ENCODE results near the gene BPI. TPM values are rescaled to one million over a fixed set of nuclear protein-coding genes. Genes with fewer than 3 reads are reported as not detected.
A peak's percentile ranks its signal among the peaks of the same experiment; 100 is the strongest.
"Not testable (repeated sequence)": the region's sequence is repeated elsewhere in the genome, so short reads cannot be mapped to it uniquely, and the experiment has no call there.

BPI gene
- total RNA-seq: not detected
- long read RNA-seq: 0 reads

DNA sequence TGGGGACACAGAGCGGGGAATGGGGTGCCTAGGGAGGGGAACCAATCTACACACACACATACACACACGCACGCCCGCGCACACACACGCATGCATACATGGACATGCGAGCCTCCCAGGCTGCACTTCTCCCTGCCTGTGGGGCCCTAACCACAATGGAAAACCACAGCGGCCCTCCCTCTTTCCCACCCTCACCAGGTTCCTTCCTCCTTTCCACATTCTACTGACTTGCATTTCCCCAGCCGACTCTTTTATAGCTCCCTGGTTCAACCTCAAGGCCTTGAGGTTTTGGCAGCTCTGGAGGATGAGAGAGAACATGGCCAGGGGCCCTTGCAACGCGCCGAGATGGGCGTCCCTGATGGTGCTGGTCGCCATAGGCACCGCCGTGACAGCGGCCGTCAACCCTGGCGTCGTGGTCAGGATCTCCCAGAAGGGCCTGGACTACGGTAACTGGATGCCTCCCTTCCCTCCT, at the start of gene BPI:
TSS of gene BPI (plus strand) at position 249 of the 472 bp plus-strand sequence. CDS start at position 317, 68 bp downstream.
- ATAC-seq (peak; percentile 24), DNase-seq (no peak)
- intact Hi-C loops (cut with micrococcal nuclease): no loop called here

DNA sequence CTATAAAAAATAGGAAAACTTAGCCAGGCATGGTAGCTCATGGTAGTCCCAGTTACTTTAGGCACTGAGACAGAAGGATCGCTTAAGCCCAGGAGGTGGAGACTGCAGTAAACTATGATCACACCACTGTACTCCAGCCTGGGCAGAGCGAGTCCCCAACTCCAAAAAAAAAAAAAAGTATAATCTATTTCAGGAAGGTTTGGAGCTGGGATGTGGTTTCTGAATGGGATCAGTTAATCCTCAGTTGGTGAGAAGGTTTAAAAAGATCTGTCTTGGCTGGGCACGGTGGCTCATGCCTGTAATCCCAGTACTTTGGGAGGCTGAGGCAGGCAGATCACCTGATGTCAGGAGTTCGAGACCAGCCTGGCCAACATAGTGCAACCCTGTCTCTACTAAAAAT, 49.3 kb upstream of the BPI start:
- ATAC-seq; intact Hi-C loops (cut with micrococcal nuclease); DNase-seq: not testable (repeated sequence)

DNA sequence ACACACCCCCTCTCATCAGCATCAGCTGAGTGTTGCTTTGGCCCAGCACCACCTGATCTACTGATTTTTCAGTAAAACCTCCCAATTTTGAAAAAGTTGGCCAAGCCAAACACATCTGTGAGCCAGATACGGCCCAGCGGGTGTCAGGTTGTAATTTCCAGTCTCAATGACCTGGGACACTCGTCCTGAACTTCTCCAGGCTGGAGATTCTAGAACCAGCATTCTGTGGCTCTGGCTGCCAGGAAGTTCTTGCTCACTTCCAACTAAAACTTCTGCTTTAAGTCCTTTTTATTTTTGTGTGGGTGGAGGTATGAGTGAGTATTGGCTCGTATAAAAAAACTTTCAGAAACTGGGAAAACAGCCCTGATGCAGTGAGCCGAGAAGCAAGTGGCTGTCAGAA, 48.6 kb upstream of the BPI start:
- intact Hi-C loops (cut with micrococcal nuclease): no loop called here
- DNase-seq (no peak), ATAC-seq (peak; percentile 34)

DNA sequence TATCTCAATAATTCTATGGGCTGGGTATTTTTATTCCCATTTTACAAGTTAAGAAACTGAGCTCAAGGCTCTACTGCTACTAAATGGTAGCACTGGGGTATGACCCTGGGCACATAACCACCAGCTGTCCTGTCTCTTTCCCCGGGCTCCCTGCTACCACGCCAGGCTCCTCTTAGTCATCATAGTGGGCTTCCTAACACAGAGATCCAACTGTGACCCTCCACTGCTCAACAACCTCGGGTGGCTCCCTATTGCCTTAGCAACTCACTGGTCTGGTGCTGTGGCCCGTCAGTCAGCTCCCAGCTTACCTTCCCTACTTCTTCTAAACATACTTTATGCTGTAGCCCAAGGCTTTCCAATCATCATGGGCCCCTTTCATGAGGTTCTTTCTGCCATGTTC, 47.9 kb upstream of the BPI start:
- DNase-seq (no peak), ATAC-seq (no peak)
- intact Hi-C loops (cut with micrococcal nuclease): no loop called here

DNA sequence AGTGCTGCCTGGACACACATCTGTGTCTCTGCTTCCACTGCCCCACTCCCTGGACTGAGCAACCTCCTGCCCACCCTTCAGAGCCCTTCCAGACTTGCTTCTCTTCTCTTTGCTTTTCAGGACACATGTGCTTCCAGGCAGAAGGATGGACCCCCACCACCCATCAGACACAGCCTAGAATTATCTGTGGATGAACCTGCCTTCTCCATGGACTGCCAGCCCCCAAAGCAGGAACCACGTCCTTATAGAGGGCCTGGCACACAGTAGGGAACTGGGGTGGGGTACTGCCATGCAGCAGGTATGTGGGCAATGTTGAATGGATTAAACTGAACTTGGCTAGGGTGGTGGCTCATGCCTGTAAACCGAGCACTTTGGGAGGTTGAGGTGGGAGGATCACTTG, 47.0 kb upstream of the BPI start:
- intact Hi-C loops (cut with micrococcal nuclease): no loop called here
- ATAC-seq (no peak), DNase-seq (no peak)

DNA sequence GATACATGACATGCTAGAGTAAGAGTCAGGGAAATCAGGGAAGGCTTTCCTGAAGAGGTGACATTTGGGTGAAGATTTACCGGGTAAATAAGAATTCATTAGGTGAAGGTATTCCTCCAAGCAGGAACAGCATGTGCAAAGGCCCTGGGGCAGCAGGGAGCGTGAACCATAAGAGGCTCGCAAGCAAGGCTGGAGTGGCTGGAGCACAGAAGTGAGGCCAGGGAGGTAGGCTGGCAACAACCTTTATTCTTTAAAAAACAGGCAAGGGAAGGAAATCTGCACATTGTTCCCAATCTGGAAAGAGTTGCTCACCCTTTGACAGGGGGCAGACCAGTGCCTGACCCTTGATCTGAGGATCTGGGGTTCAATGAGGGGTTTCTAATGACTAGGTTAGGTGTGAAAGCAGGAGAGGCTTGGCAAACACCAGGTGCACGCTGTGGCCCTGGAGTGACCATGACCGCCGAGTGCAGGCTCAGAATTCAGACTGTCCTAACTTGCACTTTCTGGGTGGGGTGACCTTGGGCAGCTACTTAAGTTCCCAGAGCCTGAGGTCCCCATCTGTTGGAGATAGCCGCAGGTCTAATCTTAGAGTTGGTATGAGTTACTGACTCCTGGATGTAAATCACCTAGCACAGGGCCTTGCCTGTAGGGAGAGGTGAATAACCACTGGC, 45.3 kb upstream of the BPI start:
- intact Hi-C loops (cut with micrococcal nuclease): no loop called here
- DNase-seq (no peak), ATAC-seq (no peak)

DNA sequence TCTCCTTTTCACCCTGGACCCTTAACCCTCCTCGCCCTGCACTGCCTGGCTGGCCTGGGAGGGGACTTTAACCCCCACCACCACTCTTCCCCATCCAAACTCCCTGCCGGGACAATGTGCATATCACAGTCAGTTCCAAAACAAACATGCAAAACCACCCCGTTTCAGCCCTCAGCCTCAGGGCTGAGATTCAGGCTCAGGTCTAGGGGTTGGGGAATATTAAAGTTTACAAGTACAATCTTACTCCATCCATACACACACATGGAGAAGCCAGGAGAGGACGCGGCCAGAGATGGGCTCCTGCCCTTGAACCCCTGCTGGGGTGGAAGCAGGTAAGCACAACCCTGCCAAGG, 44.0 kb upstream of the BPI start:
- ATAC-seq (peak; percentile 41), DNase-seq (no peak)
- intact Hi-C loops (cut with micrococcal nuclease): no loop called here

DNA sequence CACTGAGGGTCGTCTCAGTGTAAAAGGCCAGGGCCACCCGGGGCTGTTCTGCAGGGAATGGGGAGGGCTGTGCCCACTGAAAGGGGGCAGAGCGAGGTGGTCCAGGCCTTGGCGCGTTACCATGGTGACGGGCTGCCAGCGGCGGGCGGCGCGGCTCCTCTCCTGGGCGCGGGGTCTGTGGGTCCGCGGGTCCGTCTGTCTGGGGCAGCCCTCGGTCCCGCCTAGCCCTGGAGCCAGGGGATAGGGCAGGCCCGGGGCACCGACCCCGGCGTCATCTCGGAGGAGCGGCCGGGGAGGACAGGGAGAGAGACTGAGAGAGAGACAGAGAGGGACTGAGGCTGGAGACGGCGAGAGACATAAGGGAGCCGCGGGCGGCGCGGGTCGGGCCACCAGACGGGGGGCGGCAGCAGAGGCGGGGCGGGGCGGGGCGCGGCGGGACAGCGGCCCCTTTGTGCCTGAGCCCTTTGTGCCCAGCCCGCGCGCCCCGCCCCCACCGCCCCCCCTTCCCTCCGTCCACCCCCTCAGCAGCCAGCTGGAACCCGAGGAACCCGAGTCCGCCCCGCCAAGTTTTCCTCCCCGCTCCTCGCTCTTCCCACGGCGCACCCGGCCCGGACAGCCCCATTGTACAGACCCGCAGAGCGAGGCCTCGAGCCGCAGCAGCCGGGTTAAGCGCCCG, 43.4 kb upstream of the BPI start, which contains the start of gene KIAA1755:
TSS of gene KIAA1755 (minus strand) at position 358 of the 676 bp plus-strand sequence. CDS start at position 123, 235 bp downstream.
- peak; percentile 86 for ATAC-seq
- intact Hi-C loops (cut with micrococcal nuclease): no loop called here
- DNase-seq: peak; percentile 75

DNA sequence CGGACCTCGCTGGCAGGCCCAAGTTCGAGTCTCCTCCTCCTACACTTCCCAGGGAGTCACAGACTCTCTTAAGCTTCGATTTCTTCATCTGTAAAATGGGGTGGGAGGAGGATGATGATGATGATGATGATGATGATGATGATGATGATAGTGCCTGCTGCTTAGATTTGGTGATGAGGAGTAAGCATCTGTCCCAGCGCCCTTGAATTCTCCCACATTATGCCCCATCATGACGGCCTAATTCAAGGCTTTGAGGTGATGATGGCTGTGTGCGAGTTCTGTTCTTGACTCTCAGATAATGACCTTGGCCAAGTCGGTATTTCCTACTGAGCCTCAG, 42.9 kb upstream of the BPI start:
- ATAC-seq: no peak
- DNase-seq: no peak
- intact Hi-C loops (cut with micrococcal nuclease): no loop called here

DNA sequence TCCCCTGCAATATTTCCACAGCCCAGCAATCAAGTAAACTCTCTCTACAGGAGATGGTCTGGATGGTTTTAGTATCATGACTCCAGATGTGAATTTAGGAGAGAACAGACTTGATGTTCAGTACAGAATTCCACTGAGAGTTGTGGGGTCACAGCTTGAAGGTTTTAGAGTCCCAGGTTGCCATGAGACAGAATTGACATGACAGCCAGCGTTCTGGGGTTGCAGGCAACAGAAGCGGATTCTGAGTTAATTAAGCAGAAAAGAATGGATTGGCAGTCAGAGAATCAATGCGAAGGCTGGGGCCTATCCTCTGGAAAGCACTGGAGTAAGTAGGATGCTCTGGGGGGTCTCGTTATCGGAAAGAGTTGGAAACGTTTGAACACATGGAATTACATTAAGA, 41.0 kb upstream of the BPI start:
- ATAC-seq (no peak), DNase-seq (no peak)
- intact Hi-C loops (cut with micrococcal nuclease): no loop called here

DNA sequence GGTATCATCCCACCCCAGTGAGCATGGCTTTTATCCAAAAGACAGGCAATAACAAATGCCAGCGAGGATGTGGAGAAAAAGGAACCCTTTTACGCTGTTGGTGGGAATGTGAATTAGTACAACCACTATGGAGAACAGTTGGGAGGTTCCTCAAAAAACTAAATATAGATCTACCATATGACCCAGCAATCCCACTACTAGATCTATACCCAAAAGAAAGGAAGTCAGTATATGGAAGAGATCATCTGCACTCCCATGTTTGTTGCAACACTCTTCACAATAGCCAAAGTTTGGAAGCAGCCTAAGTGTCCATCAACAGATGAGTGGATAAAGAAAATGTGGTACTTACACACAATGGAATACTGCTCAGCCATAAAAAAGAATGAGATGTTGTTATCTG, 37.5 kb upstream of the BPI start:
- no peak for DNase-seq
- no peak for ATAC-seq
- intact Hi-C loops (cut with micrococcal nuclease): no loop called here

DNA sequence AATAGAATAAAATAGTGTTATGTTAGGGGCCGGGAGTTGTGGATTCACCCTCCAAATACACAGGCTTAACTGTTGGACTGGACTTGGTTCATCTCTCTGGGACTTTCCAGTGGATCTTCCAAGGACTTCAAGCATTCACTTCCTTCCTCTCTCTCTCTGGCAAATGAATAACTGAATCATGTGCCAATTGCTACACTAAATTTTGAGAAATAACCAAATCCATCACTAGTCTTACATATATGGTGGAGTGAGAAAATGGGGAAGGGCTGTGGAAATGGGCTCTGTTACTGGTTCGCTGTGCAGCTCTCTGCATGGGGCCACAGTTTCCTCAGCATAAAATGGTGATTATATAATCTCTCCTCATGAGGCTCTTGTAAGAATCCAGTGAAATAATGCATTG, 36.7 kb upstream of the BPI start:
- ATAC-seq (no peak), DNase-seq (no peak)
- intact Hi-C loops (cut with micrococcal nuclease): no loop called here

DNA sequence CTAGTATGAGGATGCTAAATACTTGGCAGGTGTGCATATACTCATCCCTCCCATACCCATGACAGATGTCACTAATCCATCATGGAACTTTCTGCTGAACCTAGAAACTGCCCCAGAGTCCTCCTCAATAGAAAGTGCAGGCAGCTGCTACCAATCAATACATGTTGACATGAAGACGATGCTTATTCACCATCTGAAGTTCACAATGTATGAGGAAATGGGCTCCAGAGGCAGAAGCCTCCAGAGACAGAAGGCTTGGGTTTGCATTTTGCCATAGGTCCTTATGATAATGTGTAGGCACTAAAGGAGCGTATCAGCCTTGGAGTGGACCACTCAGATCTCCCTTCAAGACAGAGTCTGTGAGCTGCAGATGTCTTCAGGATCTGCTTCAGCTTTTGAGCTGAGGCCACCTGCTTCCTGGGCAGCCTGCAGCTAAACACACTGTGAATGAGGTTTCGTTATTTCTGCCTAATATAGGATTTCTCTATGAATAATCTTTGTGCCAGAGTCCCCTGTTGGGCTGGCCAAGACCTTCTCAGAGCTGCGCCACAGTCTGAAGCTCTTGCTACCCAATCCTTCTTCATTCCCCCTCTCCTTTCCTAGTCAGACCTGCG, 35.9 kb upstream of the BPI start:
- DNase-seq (no peak), ATAC-seq (no peak)
- intact Hi-C loops (cut with micrococcal nuclease): no loop called here

DNA sequence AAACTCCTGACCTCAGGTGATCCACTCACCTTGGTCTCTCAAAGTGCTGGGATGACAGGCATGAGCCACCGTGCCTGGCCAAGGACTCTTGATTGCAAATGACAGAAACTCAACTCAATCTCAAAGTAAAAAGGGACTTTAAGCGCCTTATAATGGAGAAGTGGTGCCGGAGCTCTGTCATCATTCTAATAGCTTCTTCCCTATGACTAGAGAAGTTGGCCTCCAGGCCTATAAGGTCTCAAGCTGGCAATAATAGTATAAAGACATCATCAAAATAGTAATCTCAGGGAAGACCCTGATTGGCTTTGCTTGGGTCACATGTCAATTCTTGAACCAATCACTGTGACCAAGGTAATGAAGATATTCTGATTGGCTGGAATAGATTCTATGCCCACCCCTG, 34.9 kb upstream of the BPI start:
- DNase-seq (no peak), ATAC-seq (no peak)
- intact Hi-C loops (cut with micrococcal nuclease): no loop called here

DNA sequence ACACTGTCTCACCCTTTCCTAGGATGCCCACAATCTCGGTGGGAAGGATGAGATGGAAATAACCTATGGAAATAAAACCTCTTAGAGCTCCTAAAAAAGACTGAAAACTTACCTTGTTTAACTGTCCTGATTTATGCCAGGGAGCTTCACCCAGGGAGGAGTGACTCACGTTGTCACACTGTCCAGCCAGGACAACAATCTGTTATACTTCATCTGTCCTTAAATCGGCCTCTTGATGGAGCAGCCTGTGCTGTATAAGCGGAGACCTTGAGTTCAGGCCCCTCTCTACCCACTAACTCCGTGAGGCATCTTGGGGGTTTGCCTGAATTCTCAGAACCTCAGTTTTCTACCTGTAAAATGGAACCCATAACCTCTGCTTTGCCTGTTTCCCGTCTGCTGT, 34.2 kb upstream of the BPI start:
- no peak for ATAC-seq
- intact Hi-C loops (cut with micrococcal nuclease): no loop called here
- DNase-seq: no peak

DNA sequence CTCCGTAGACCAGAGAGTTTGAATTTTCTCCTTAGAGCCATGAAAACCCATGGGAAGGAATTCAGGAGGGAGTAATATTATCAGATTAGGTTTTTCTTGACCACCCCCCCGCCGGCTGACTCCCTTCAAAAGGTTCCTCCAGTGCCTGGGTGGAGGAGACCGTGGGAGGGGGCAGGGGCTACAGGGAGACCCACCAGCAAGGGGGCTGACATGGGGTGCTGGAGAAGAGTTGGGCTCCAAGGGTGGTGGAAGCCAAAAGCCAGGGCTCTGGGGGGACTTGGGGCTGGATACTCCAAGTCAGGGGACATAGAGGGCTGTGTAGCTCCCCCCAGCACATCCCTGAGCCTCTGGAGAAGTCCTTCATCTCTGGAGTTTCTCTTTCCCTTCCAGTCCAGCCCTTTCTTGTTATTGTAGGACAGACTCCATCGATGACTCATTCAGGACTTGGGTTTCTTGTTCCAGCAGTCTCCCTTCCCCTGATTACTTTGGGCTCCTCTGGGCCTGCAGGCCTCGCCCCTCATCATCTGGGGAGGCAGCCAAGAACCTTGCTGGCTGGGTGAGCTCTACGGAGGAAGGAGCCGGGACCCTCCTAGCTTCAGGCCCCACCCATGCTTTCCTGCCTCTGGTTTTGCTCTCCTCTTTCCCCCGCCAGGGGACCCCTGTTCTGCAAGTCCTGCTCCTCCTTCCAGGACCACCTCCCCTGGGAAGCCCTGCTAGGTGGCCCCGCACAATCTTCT, 32.9 kb upstream of the BPI start:
- DNase-seq (peak; percentile 80), ATAC-seq (peak; percentile 93)
- intact Hi-C loops (cut with micrococcal nuclease): no loop called here

DNA sequence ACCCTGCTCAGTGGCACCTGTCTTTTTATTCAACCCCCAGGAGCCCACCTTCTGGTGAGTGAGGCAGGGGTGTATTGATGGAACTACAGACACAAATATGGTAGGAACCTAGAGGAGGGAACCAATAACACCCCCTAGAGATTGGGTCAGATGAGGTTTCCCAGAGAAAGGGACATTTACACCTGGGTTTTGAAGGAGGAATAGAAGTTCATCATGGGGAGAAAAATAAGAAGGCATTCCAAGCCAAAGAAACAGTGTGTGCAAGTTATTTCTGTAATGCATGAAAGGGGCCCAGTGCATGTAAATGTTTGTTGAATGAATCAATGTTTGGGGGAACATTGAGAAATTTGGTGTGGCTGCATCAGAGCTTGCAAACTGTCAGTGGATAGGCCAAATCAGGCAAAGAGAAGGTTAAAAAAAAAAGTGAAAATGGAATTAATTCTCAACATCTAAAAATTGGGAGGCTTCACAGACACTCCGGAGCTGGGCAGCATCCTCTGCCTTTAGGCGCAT, 32.3 kb upstream of the BPI start:
- ATAC-seq (no peak), DNase-seq (no peak)
- intact Hi-C loops (cut with micrococcal nuclease): no loop called here

DNA sequence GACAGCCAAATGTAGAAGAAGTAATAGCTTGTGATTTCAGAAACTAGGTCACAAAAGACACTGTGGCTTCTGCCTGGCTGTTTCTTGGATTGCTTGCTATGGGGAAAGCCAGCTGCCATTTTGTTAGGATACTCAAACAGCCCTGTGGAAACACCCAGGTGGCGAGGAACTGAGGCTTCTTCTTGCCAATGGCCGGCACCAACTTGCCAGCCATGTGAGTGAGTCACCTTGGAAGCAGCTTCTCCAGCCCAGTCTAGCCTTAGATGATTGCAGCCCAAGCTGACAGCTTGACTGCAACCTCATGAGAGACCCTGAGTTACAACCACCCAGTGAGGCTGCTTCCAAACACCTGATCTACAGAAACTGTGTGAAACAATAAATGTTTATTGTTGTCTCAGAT, 31.6 kb upstream of the BPI start:
- intact Hi-C loops (cut with micrococcal nuclease): no loop called here
- ATAC-seq: no peak
- DNase-seq: no peak

DNA sequence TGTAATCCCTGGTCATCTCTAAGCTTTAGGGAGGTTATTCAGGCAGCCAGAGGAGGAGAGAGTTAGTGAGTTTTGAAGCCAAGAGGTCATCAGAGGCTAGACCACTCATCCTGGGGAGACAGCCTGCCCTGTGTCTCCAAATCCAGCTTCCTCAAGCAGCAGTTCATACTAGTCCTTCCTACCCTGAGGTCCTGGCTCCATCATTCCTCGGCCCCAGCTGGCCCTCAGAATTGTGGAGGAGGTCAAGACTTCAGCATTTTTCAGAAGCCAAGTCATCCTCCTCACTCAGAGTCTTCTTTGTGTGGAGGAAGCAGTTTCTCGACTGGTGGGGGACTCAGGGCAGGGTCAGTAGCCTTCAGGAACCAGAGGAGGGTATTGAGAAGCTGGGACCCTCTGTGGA, 31.0 kb upstream of the BPI start:
- no peak for DNase-seq
- intact Hi-C loops (cut with micrococcal nuclease): no loop called here
- peak; percentile 34 for ATAC-seq

All from left ventricle myocardium superior (tissue), 1 donor.